Liver (tissue), 9 donors: ENCODE results near the gene D2HGDH. TPM values are rescaled to one million over a fixed set of nuclear protein-coding genes. Genes with fewer than 3 reads are reported as not detected.

Source experiments
- DNase-seq: peaks from one replicate; pipeline ENCODE4 v3.0.0-alpha.2; 2017; ENCODE audit warnings: low spot score
- H3K27ac ChIP-seq, 2 donors: one replicate each; pipeline ENCODE4 v1.7.0; 2013; ENCODE audit warnings: inconsistent platforms in 2 of 2, low read length in 2 of 2, control low read depth in 1 of 2, low read depth in 1 of 2, mild to moderate bottlenecking in 1 of 2
- H3K27me3 ChIP-seq, 4 donors: one replicate each; pipeline versions ENCODE4 v1.6.1 to v1.7.0; 2013; ENCODE audit warnings: low read length in 3 of 4, inconsistent platforms in 1 of 4, mild to moderate bottlenecking in 1 of 4, moderate library complexity in 1 of 4; ENCODE audit not compliant: control insufficient read depth in 4 of 4, insufficient read depth in 4 of 4
- H3K36me3 ChIP-seq, 4 donors: one replicate each; pipeline versions ENCODE4 v1.6.1 to v1.7.0; 2013; ENCODE audit warnings: low read length in 3 of 4, mild to moderate bottlenecking in 3 of 4, low read depth in 1 of 4, moderate library complexity in 1 of 4; ENCODE audit not compliant: control insufficient read depth in 4 of 4, insufficient read depth in 3 of 4
- H3K4me1 ChIP-seq, 4 donors: one replicate each; pipeline versions ENCODE4 v1.6.1 to v1.7.0; 2013; ENCODE audit warnings: low read length in 3 of 4, mild to moderate bottlenecking in 3 of 4, moderate library complexity in 1 of 4; ENCODE audit not compliant: control insufficient read depth in 4 of 4, insufficient read depth in 4 of 4
- H3K4me3 ChIP-seq, 3 donors: one replicate each; pipeline versions ENCODE4 v1.6.1 to v1.7.0; 2013; ENCODE audit warnings: low read length in 3 of 3, control low read depth in 1 of 3, low read depth in 1 of 3, mild to moderate bottlenecking in 1 of 3
- H3K9ac ChIP-seq, 2 donors: one replicate each; pipeline ENCODE4 v1.7.0; 2013; ENCODE audit warnings: low read length in 2 of 2, mild to moderate bottlenecking in 2 of 2, moderate library complexity in 2 of 2, control low read depth in 1 of 2, low read depth in 1 of 2
- H3K9me3 ChIP-seq, 4 donors: one replicate each; pipeline versions ENCODE4 v1.6.1 to v1.7.0; 2013; ENCODE audit warnings: low read length in 3 of 4; ENCODE audit not compliant: control insufficient read depth in 4 of 4
- EGR1 ChIP-seq, 2 donors: IDR thresholded peaks; 2 replicates each; pipeline ENCODE4 v1.6.1; 2016 to 2018; ENCODE audit warnings: antibody characterized with exemption in 2 of 2, low read depth in 2 of 2
- FOXA1 ChIP-seq: IDR thresholded peaks from 2 replicates; pipeline ENCODE4 v1.6.1; 2016; ENCODE audit warnings: antibody characterized with exemption
- FOXA2 ChIP-seq: IDR thresholded peaks from 2 replicates; pipeline ENCODE4 v1.6.1; 2016; ENCODE audit warnings: antibody characterized with exemption
- GABPA ChIP-seq, 2 donors: IDR thresholded peaks in 1 of 2; conservative IDR thresholded peaks in 1 of 2; 2 replicates each; pipeline ENCODE4 v1.6.1; 2016; ENCODE audit warnings: antibody characterized with exemption in 2 of 2, mild to moderate bottlenecking in 1 of 2, moderate library complexity in 1 of 2
- HNF4A ChIP-seq, 2 donors: conservative IDR thresholded peaks; 2 replicates each; pipeline ENCODE4 v1.6.1; 2016; ENCODE audit warnings: antibody characterized with exemption in 2 of 2, mild to moderate bottlenecking in 2 of 2
- HNF4G ChIP-seq: IDR thresholded peaks from 2 replicates; pipeline ENCODE4 v1.6.1; 2016; ENCODE audit warnings: antibody characterized with exemption
- JUND ChIP-seq, 2 donors: IDR thresholded peaks; 2 replicates each; pipeline ENCODE4 v1.6.1; 2016; ENCODE audit warnings: antibody characterized with exemption in 2 of 2
- NR2F2 ChIP-seq: IDR thresholded peaks from 2 replicates; pipeline ENCODE4 v1.6.1; 2016; ENCODE audit warnings: antibody characterized with exemption
- RAD21 ChIP-seq, 2 donors: IDR thresholded peaks; 2 replicates each; pipeline ENCODE4 v1.6.1; 2016; ENCODE audit warnings: antibody characterized with exemption in 2 of 2, mild to moderate bottlenecking in 2 of 2
- RXRA ChIP-seq, 2 donors: IDR thresholded peaks; 2 replicates each; pipeline ENCODE4 v1.6.1; 2017 to 2018; ENCODE audit warnings: antibody characterized with exemption in 2 of 2, mild to moderate bottlenecking in 1 of 2
- SP1 ChIP-seq: IDR thresholded peaks from 2 replicates; pipeline ENCODE4 v1.6.1; 2018; ENCODE audit warnings: antibody characterized with exemption, mild to moderate bottlenecking
- WGBS: extraction: QIAGEN DNeasy Blood & Tissue Kit; methylation state at CpG from one replicate; pipeline ENCODE4 v1.1.7; 2013; 5-methylcytosine and 5-hydroxymethylcytosine counted together
- polyA plus RNA-seq, 2 donors: library from polyadenylated mRNA; stranded (reverse) in 1 of 2; unstranded in 1 of 2; fragments of 200-250 nt in 1 of 2; fragments of >200 nt in 1 of 2; fragmentation: Nextera tagmentation in 1 of 2; extraction: Ambion mirVana in 1 of 2; gene quantifications; one replicate each; pipeline versions ENCODE4 v1.2.1 to v1.2.3, GENCODE V29; 2013 to 2015
- total RNA-seq, 2 donors: library from RNA; depleted of rRNA; stranded (reverse); fragments of >200 nt; gene quantifications; one replicate each; pipeline ENCODE4 v1.2.3, GENCODE V29; 2014
- TF ChIP-seq, protein P1 (sequence below): IDR thresholded peaks from 2 replicates; pipeline ENCODE4 v1.6.1; 2016; ENCODE audit warnings: antibody characterized with exemption, mild to moderate bottlenecking
- TF ChIP-seq, protein P2 (sequence below): fragments of 150-350 bp; IDR thresholded peaks from 2 replicates; pipeline ENCODE4 v1.5.1; 2017; ENCODE audit warnings: improper control_type of control experiment, low read depth, low read length; ENCODE audit not compliant: missing input control
- TF ChIP-seq, protein P3 (sequence below): IDR thresholded peaks from 2 replicates; pipeline ENCODE4 v1.6.1; 2016; ENCODE audit warnings: antibody characterized with exemption
- TF ChIP-seq, protein P4 (sequence below): IDR thresholded peaks from 2 replicates; pipeline ENCODE4 v1.6.1; 2016; ENCODE audit warnings: antibody characterized with exemption
- TF ChIP-seq, protein P5 (sequence below): IDR thresholded peaks from 2 replicates; pipeline ENCODE4 v1.6.1; 2016; ENCODE audit warnings: antibody characterized with exemption
- donor health status: healthy.
- donor health status: healthy.
- donor health status: healthy.
- donor health status: healthy.
- donor health status: healthy.

D2HGDH gene
- total and polyA plus RNA-seq, 4 donors: 6.4 to 25.0 (median 13.5) TPM

DNA sequence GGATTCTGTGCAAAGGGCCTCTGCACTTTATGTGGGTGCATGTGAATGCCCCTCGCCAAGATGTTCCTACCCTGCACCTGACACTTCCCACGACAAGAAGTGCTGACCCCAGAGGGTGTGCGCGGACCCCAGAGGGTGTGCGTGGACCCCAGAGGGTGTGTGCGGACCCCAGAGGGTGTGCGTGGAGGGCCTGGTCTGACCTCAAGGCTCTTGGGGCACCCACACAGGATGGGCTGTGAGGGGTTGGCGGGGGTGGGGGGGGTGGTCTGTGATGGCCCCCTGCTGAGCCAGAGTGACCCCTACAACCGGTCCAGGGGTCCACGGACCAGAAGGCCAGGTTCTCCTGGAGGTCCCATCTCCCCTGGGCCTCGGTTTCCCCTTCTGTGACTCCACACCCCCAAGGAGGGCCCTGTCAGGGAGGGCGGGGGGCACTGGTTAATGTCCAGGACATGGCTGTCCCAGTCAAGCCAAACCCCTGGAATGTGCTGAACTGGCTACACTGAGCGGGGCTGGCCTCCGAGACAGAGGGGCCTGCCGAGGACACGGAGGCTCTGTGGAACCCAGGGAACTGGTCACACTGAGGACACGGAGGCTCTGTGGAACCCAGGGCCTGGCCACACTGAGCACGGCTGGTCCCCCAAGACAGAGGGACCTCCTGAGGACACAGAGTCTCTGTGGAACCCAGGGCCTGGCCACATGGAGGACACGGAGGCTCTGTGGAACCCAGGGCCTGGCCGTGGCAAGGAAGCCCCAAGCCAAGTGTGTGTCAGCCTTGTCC lies 77.7 kb downstream of the D2HGDH start:
- 88% methylated on average over 20 of the region's 20 CpGs for WGBS
- TF ChIP-seq RXRA (IDR thresholded peaks at IDR 0.05) (no peak), EGR1 (IDR thresholded peaks at IDR 0.05; ENCODE audit: low read depth in 2 of 2) (no peak), GABPA (IDR thresholded peaks at IDR 0.05 in 1 of 2, conservative IDR thresholded peaks at IDR 0.05 in 1 of 2) (no peak), NR2F2 (no peak), HNF4G (no peak)
- TF ChIP-seq, protein P1, sequence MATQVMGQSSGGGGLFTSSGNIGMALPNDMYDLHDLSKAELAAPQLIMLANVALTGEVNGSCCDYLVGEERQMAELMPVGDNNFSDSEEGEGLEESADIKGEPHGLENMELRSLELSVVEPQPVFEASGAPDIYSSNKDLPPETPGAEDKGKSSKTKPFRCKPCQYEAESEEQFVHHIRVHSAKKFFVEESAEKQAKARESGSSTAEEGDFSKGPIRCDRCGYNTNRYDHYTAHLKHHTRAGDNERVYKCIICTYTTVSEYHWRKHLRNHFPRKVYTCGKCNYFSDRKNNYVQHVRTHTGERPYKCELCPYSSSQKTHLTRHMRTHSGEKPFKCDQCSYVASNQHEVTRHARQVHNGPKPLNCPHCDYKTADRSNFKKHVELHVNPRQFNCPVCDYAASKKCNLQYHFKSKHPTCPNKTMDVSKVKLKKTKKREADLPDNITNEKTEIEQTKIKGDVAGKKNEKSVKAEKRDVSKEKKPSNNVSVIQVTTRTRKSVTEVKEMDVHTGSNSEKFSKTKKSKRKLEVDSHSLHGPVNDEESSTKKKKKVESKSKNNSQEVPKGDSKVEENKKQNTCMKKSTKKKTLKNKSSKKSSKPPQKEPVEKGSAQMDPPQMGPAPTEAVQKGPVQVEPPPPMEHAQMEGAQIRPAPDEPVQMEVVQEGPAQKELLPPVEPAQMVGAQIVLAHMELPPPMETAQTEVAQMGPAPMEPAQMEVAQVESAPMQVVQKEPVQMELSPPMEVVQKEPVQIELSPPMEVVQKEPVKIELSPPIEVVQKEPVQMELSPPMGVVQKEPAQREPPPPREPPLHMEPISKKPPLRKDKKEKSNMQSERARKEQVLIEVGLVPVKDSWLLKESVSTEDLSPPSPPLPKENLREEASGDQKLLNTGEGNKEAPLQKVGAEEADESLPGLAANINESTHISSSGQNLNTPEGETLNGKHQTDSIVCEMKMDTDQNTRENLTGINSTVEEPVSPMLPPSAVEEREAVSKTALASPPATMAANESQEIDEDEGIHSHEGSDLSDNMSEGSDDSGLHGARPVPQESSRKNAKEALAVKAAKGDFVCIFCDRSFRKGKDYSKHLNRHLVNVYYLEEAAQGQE: no peak
- TF ChIP-seq, protein P2, sequence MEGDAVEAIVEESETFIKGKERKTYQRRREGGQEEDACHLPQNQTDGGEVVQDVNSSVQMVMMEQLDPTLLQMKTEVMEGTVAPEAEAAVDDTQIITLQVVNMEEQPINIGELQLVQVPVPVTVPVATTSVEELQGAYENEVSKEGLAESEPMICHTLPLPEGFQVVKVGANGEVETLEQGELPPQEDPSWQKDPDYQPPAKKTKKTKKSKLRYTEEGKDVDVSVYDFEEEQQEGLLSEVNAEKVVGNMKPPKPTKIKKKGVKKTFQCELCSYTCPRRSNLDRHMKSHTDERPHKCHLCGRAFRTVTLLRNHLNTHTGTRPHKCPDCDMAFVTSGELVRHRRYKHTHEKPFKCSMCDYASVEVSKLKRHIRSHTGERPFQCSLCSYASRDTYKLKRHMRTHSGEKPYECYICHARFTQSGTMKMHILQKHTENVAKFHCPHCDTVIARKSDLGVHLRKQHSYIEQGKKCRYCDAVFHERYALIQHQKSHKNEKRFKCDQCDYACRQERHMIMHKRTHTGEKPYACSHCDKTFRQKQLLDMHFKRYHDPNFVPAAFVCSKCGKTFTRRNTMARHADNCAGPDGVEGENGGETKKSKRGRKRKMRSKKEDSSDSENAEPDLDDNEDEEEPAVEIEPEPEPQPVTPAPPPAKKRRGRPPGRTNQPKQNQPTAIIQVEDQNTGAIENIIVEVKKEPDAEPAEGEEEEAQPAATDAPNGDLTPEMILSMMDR: no peak
- TF ChIP-seq, protein P3, sequence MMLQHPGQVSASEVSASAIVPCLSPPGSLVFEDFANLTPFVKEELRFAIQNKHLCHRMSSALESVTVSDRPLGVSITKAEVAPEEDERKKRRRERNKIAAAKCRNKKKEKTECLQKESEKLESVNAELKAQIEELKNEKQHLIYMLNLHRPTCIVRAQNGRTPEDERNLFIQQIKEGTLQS: no peak
- TF ChIP-seq, protein P4, sequence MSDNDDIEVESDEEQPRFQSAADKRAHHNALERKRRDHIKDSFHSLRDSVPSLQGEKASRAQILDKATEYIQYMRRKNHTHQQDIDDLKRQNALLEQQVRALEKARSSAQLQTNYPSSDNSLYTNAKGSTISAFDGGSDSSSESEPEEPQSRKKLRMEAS: no peak
- H3K27me3 ChIP-seq: no peaks in the 10 kb centered on the region
- H3K9ac ChIP-seq: no peak overlapping the region
- peaks cover 0 to 2% (median 0%) of the 10 kb centered on the region in 4 donors for H3K36me3 ChIP-seq
- H3K9me3 ChIP-seq: no peaks in the 10 kb centered on the region
- H3K4me3 ChIP-seq: no peak overlapping the region
- H3K4me1 ChIP-seq: peaks cover 5 to 38% (median 27%) of the 10 kb centered on the region in 4 donors
- H3K27ac ChIP-seq: no peak overlapping the region
- DNase-seq: no peak

DNA sequence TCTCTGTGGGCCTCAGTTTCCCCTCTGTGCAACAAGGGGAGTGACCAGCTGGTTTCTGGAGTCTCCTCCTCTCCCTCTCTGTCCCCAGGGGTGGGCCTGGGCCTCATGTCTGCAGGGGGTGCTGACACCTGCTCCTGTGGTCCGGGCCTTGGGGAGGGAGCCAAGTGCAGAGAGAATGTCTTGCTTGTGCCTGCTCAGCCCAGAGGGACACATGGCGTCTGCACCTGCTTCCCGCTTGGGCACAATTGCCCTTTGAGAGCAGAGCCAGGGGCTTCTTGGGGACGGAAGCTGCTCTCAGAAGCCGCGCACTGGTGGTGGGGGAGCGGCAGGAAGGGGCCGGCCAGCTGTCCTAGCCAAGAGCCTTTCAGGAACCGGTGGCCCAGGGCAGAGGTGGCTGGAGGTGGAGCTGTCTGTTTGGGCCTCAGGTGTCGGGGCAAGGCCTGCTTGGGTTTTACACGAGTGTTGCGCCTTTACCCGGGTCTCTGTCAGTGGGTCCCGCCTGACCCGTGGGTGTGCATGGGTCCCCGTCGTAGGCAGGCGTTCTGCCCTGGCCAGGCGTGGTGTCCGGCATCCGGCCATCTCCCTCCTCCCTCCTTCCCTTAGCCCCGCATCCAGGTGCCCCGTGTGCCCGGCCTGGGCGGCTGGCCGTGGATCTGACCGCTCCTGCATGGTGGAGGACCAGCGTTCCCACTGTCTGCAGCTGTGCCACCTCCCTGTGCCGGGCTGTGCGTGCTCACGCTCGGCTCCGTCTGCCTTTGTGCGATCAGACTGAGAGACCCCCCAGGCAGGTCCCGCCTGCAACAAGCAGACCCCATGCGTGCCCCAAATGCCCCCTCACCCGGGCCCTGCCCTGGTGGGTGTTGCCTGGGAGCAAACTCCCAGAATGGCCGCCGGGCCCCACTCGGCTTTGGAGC lies 78.6 kb downstream of the D2HGDH start:
- H3K9ac ChIP-seq: no peak overlapping the region
- peaks cover 5 to 41% (median 28%) of the 10 kb centered on the region in 4 donors for H3K4me1 ChIP-seq
- 88% methylated on average over 40 of the region's 40 CpGs for WGBS
- peaks cover 0 to 2% (median 0%) of the 10 kb centered on the region in 4 donors for H3K36me3 ChIP-seq
- no peak overlapping the region for H3K4me3 ChIP-seq
- no peak for DNase-seq
- H3K27me3 ChIP-seq: no peaks in the 10 kb centered on the region
- TF ChIP-seq FOXA1 (no peak), HNF4A (conservative IDR thresholded peaks at IDR 0.05) (no peak), RAD21 (IDR thresholded peaks at IDR 0.05) (no peak), EGR1 (IDR thresholded peaks at IDR 0.05; ENCODE audit: low read depth in 2 of 2) (no peak), FOXA2 (no peak), SP1 (no peak), NR2F2 (no peak), RXRA (IDR thresholded peaks at IDR 0.05) (no peak), GABPA (IDR thresholded peaks at IDR 0.05 in 1 of 2, conservative IDR thresholded peaks at IDR 0.05 in 1 of 2) (no peak), JUND (IDR thresholded peaks at IDR 0.05) (no peak)
- TF ChIP-seq, protein P2: no peak
- TF ChIP-seq, protein P5, sequence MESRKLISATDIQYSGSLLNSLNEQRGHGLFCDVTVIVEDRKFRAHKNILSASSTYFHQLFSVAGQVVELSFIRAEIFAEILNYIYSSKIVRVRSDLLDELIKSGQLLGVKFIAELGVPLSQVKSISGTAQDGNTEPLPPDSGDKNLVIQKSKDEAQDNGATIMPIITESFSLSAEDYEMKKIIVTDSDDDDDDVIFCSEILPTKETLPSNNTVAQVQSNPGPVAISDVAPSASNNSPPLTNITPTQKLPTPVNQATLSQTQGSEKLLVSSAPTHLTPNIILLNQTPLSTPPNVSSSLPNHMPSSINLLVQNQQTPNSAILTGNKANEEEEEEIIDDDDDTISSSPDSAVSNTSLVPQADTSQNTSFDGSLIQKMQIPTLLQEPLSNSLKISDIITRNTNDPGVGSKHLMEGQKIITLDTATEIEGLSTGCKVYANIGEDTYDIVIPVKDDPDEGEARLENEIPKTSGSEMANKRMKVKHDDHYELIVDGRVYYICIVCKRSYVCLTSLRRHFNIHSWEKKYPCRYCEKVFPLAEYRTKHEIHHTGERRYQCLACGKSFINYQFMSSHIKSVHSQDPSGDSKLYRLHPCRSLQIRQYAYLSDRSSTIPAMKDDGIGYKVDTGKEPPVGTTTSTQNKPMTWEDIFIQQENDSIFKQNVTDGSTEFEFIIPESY: no peak
- TF ChIP-seq, protein P3: no peak
- H3K27ac ChIP-seq: no peak overlapping the region
- H3K9me3 ChIP-seq: no peaks in the 10 kb centered on the region
